ENCODE results near the gene FNDC5. TPM values are rescaled to one million over a fixed set of nuclear protein-coding genes. Genes with fewer than 3 reads are reported as not detected.

Gene FNDC5
- total and polyA plus RNA-seq, 2 donors from 2014 or later = 0.35 to 4.2 TPM

GRCh38 chr1:32816676-32817158 is 54.0 kb downstream of the FNDC5 start:
- TF ChIP-seq CTCF (IDR thresholded peaks at IDR 0.05; ENCODE audit: borderline replicate concordance, extremely low read depth, insufficient read depth) = no peak
- intact Hi-C loops (cut with DNase I) = no loop called here

GRCh38 chr1:32813941-32814739 is 56.6 kb downstream of the FNDC5 start:
- no peak for DNase-seq
- Histone ChIP-seq H3K36me3 (ENCODE audit: control insufficient read depth in 2 of 3, insufficient read depth in 3 of 3, low read length in 3 of 3) (peaks cover 0 to 11% (median 2%) of the 10 kb centered on the region in 3 donors), H3K4me3 (ENCODE audit: low read length in 3 of 3) (no peak overlapping the region), H3K27ac (ENCODE audit: low read depth in 2 of 2, low read length in 2 of 2) (no peak overlapping the region), H3K9me3 (ENCODE audit: control insufficient read depth in 2 of 3, insufficient read depth in 1 of 3, low read length in 3 of 3) (no peaks in the 10 kb centered on the region), H3K9ac (ENCODE audit: low read length in 3 of 3) (no peak overlapping the region), H3K27me3 (ENCODE audit: control insufficient read depth, insufficient read depth, low read length) (no peaks in the 10 kb centered on the region), H3K4me1 (ENCODE audit: control insufficient read depth in 2 of 3, insufficient read depth in 2 of 3, low read depth in 1 of 3, low read length in 3 of 3) (peaks cover 0 to 12% (median 6%) of the 10 kb centered on the region in 3 donors)
- no peak for FAIRE-seq
- no peak for TF ChIP-seq CTCF (IDR thresholded peaks at IDR 0.05; ENCODE audit: borderline replicate concordance, extremely low read depth, insufficient read depth)
- intact Hi-C loops (cut with DNase I) = no loop called here

More at GRCh38 chr1:32816676-32817158, 54.0 kb downstream of the FNDC5 start:
- FAIRE-seq = no peak
- no peaks in the 10 kb centered on the region for H3K36me3 ChIP-seq (ENCODE audit: control insufficient read depth in 2 of 3, insufficient read depth in 3 of 3, low read length in 3 of 3)
- H3K27me3 ChIP-seq (ENCODE audit: control insufficient read depth, insufficient read depth, low read length) = no peaks in the 10 kb centered on the region
- peak overlapping the region; percentile 83 to 99 (median 92) for H3K9ac ChIP-seq (ENCODE audit: low read length in 3 of 3)
- H3K27ac ChIP-seq (ENCODE audit: low read depth in 2 of 2, low read length in 2 of 2) = peak overlapping the region; percentile 82 to 88
- no peaks in the 10 kb centered on the region for H3K9me3 ChIP-seq (ENCODE audit: control insufficient read depth in 2 of 3, insufficient read depth in 1 of 3, low read length in 3 of 3)
- peak overlapping the region; percentile 89 to 99 (median 94) for H3K4me3 ChIP-seq (ENCODE audit: low read length in 3 of 3)
- peaks cover 0 to 12% (median 6%) of the 10 kb centered on the region in 3 donors for H3K4me1 ChIP-seq (ENCODE audit: control insufficient read depth in 2 of 3, insufficient read depth in 2 of 3, low read depth in 1 of 3, low read length in 3 of 3)
- peak in 2 of 5 donors; percentile 16 to 44 for DNase-seq

Other genes with a start within 250 kb of the FNDC5 start
- gene ZBTB8OS, start 220.4 kb downstream of the FNDC5 start, total RNA-seq = 39.0 TPM
- 62.3 TPM for gene ZBTB8OS, start 220.4 kb downstream of the FNDC5 start, polyA plus RNA-seq (ENCODE audit: insufficient read depth, low read depth, low replicate concordance)
- 177 TPM for gene RBBP4, start 219.7 kb downstream of the FNDC5 start, total RNA-seq
- 49.5 TPM for gene RBBP4, start 219.7 kb downstream of the FNDC5 start, polyA plus RNA-seq (ENCODE audit: insufficient read depth, low read depth, low replicate concordance)
- 5.5 TPM for gene SYNC, start 168.1 kb downstream of the FNDC5 start, total RNA-seq
- 1.4 TPM for gene SYNC, start 168.1 kb downstream of the FNDC5 start, polyA plus RNA-seq (ENCODE audit: insufficient read depth, low read depth, low replicate concordance)
- 86.1 TPM for gene YARS1, start 53.6 kb downstream of the FNDC5 start, total RNA-seq
- gene YARS1, start 53.6 kb downstream of the FNDC5 start, polyA plus RNA-seq (ENCODE audit: insufficient read depth, low read depth, low replicate concordance) = 24.8 TPM
- gene S100PBP, start 53.3 kb downstream of the FNDC5 start, total RNA-seq = 40.1 TPM
- gene S100PBP, start 53.3 kb downstream of the FNDC5 start, polyA plus RNA-seq (ENCODE audit: insufficient read depth, low read depth, low replicate concordance) = 14.3 TPM
- 0.28 TPM for gene HPCA, start 15.6 kb upstream of the FNDC5 start, total RNA-seq
- gene HPCA, start 15.6 kb upstream of the FNDC5 start, polyA plus RNA-seq (ENCODE audit: insufficient read depth, low read depth, low replicate concordance) = 1.2 TPM
- gene TMEM54, start 30.5 kb upstream of the FNDC5 start, total RNA-seq = 45.9 TPM
- 55.2 TPM for gene TMEM54, start 30.5 kb upstream of the FNDC5 start, polyA plus RNA-seq (ENCODE audit: insufficient read depth, low read depth, low replicate concordance)
- 30.8 TPM for gene RNF19B, start 93.9 kb upstream of the FNDC5 start, total RNA-seq
- gene RNF19B, start 93.9 kb upstream of the FNDC5 start, polyA plus RNA-seq (ENCODE audit: insufficient read depth, low read depth, low replicate concordance) = 17.3 TPM
- gene AK2, start 166.0 kb upstream of the FNDC5 start, total RNA-seq = 172 TPM
- gene AK2, start 166.0 kb upstream of the FNDC5 start, polyA plus RNA-seq (ENCODE audit: insufficient read depth, low read depth, low replicate concordance) = 334 TPM
- 4.9 TPM for gene AZIN2, start 210.2 kb upstream of the FNDC5 start, total RNA-seq
- gene AZIN2, start 210.2 kb upstream of the FNDC5 start, polyA plus RNA-seq (ENCODE audit: insufficient read depth, low read depth, low replicate concordance) = 7.5 TPM